NB4 (cell line): ENCODE measurements around the gene CUX1.

ENCODE experiments used
- MYC ChIP-seq: IDR thresholded peaks from 2 replicates; pipeline ENCODE4 v1.6.1; 2011; ENCODE audit warnings: low read depth, low read length
- POLR2A ChIP-seq: IDR thresholded peaks from 2 replicates; pipeline ENCODE4 v1.6.1; 2011; ENCODE audit warnings: mild to moderate bottlenecking; ENCODE audit not compliant: insufficient read length; ENCODE audit errors: extremely low read depth
- TF ChIP-seq, protein P1 (sequence below): IDR thresholded peaks from one replicate; pipeline ENCODE4 v1.5.1; 2012; ENCODE audit warnings: low read depth, low read length
- TF ChIP-seq, protein P2 (sequence below): IDR thresholded peaks from 2 replicates; pipeline ENCODE4 v1.6.1; 2011; ENCODE audit warnings: low read depth, low read length

DNA sequence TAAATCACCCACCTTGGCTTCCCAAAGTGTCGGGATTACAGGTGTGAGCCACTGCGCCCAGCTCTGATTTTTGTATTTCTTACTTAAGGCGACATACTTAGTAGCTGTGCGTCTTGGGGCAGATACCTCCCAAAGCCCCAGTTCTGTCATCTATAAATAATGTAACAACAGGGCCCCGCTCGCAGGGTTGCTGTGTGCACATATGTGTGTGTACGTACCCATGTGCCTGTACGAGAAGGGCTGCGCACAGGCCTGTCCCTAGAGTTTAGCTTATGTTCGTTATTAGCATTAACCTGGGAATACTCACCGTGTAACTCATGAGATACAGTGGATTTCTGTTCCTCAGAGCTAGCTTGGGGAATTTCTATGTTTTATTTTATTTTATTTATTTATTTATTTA is 103.6 kb downstream of the CUX1 start:
- TF ChIP-seq, protein P1, sequence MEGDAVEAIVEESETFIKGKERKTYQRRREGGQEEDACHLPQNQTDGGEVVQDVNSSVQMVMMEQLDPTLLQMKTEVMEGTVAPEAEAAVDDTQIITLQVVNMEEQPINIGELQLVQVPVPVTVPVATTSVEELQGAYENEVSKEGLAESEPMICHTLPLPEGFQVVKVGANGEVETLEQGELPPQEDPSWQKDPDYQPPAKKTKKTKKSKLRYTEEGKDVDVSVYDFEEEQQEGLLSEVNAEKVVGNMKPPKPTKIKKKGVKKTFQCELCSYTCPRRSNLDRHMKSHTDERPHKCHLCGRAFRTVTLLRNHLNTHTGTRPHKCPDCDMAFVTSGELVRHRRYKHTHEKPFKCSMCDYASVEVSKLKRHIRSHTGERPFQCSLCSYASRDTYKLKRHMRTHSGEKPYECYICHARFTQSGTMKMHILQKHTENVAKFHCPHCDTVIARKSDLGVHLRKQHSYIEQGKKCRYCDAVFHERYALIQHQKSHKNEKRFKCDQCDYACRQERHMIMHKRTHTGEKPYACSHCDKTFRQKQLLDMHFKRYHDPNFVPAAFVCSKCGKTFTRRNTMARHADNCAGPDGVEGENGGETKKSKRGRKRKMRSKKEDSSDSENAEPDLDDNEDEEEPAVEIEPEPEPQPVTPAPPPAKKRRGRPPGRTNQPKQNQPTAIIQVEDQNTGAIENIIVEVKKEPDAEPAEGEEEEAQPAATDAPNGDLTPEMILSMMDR = no peak
- no peak for TF ChIP-seq POLR2A
- no peak for TF ChIP-seq MYC
- TF ChIP-seq, protein P2, sequence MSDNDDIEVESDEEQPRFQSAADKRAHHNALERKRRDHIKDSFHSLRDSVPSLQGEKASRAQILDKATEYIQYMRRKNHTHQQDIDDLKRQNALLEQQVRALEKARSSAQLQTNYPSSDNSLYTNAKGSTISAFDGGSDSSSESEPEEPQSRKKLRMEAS = no peak
